ENCODE measurements around the gene KIAA0040. TPM values are rescaled to one million over a fixed set of nuclear protein-coding genes. Genes with fewer than 3 reads are reported as not detected.

Gene KIAA0040
- total and polyA plus RNA-seq, 10 of the 15 experiments (the other 5 are each of a cell fraction or from before 2014, with no cell fraction given) = 7.6 to 47.7 (median 23.5) TPM

DNA sequence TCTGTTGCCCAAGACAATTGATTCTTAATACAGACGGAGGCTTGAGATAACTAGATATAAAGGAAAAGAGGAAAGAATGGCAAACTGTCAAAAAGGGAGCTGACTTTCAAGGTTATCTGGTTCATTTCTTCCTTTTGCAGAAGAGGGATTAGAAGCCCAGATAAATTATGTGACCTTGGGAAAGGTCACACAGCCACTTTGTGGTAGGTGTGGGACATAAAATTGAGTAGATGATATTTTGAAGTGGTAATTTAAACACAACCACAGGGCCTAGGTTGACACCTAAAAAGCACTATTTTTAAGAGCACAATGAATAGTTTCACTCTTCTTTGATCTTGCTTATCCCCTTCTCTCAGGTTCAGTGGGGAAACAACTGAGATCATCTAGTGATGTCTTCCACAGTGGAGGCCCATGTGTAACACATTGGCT lies 16.9 kb upstream of the KIAA0040 start (continued):
- TF ChIP-seq, protein P1, sequence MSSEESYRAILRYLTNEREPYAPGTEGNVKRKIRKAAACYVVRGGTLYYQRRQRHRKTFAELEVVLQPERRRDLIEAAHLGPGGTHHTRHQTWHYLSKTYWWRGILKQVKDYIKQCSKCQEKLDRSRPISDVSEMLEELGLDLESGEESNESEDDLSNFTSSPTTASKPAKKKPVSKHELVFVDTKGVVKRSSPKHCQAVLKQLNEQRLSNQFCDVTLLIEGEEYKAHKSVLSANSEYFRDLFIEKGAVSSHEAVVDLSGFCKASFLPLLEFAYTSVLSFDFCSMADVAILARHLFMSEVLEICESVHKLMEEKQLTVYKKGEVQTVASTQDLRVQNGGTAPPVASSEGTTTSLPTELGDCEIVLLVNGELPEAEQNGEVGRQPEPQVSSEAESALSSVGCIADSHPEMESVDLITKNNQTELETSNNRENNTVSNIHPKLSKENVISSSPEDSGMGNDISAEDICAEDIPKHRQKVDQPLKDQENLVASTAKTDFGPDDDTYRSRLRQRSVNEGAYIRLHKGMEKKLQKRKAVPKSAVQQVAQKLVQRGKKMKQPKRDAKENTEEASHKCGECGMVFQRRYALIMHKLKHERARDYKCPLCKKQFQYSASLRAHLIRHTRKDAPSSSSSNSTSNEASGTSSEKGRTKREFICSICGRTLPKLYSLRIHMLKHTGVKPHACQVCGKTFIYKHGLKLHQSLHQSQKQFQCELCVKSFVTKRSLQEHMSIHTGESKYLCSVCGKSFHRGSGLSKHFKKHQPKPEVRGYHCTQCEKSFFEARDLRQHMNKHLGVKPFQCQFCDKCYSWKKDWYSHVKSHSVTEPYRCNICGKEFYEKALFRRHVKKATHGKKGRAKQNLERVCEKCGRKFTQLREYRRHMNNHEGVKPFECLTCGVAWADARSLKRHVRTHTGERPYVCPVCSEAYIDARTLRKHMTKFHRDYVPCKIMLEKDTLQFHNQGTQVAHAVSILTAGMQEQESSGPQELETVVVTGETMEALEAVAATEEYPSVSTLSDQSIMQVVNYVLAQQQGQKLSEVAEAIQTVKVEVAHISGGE (CRISPR knock-in tag; IDR thresholded peaks at IDR 0.05) = no peak
- TF ChIP-seq CEBPB (IDR thresholded peaks at IDR 0.05; ENCODE audit: borderline replicate concordance in 1 of 2, low read depth in 2 of 2, low read length in 2 of 2) = no peak
- no peak for TF ChIP-seq ETV6 (conservative IDR thresholded peaks at IDR 0.05 in 1 of 2, IDR thresholded peaks at IDR 0.05 in 1 of 2; ENCODE audit: borderline replicate concordance in 1 of 2, low read depth in 1 of 2)
- TF ChIP-seq NR2F1 (conservative IDR thresholded peaks at IDR 0.05) = peak; percentile 82
- no peak for TF ChIP-seq SREBF2 (IDR thresholded peaks at IDR 0.05; ENCODE audit: low read length)
- no peak for TF ChIP-seq SMAD1 (IDR thresholded peaks at IDR 0.05; ENCODE audit: low read depth, partially characterized antibody)
- no peak for TF ChIP-seq SIX5 (IDR thresholded peaks at IDR 0.05; ENCODE audit: low read depth, low read length, severe bottlenecking)
- TF ChIP-seq NRF1 (conservative IDR thresholded peaks at IDR 0.05; ENCODE audit: low read depth, low read length) = no peak
- TF ChIP-seq PAX5 (IDR thresholded peaks at IDR 0.05; ENCODE audit: borderline replicate concordance, low read depth, low read length) = no peak
- TF ChIP-seq, protein P2, sequence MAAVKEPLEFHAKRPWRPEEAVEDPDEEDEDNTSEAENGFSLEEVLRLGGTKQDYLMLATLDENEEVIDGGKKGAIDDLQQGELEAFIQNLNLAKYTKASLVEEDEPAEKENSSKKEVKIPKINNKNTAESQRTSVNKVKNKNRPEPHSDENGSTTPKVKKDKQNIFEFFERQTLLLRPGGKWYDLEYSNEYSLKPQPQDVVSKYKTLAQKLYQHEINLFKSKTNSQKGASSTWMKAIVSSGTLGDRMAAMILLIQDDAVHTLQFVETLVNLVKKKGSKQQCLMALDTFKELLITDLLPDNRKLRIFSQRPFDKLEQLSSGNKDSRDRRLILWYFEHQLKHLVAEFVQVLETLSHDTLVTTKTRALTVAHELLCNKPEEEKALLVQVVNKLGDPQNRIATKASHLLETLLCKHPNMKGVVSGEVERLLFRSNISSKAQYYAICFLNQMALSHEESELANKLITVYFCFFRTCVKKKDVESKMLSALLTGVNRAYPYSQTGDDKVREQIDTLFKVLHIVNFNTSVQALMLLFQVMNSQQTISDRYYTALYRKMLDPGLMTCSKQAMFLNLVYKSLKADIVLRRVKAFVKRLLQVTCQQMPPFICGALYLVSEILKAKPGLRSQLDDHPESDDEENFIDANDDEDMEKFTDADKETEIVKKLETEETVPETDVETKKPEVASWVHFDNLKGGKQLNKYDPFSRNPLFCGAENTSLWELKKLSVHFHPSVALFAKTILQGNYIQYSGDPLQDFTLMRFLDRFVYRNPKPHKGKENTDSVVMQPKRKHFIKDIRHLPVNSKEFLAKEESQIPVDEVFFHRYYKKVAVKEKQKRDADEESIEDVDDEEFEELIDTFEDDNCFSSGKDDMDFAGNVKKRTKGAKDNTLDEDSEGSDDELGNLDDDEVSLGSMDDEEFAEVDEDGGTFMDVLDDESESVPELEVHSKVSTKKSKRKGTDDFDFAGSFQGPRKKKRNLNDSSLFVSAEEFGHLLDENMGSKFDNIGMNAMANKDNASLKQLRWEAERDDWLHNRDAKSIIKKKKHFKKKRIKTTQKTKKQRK (IDR thresholded peaks at IDR 0.05; ENCODE audit: low read depth, low read length) = no peak
- no peak for TF ChIP-seq TARDBP (IDR thresholded peaks at IDR 0.05; ENCODE audit: borderline replicate concordance)
- no peak for TF ChIP-seq ZNF622 (IDR thresholded peaks at IDR 0.05)
- no peak for TF ChIP-seq CHD2 (IDR thresholded peaks at IDR 0.05; ENCODE audit: borderline replicate concordance, low read depth, low read length)
- TF ChIP-seq KAT2A (conservative IDR thresholded peaks at IDR 0.05; ENCODE audit: control insufficient read depth, low read depth, low read length) = no peak
- peak; percentile 88 for TF ChIP-seq RUNX3 (IDR thresholded peaks at IDR 0.05; ENCODE audit: low read length)
- TF ChIP-seq STAT1 (conservative IDR thresholded peaks at IDR 0.05) = no peak
- TF ChIP-seq, protein P3, sequence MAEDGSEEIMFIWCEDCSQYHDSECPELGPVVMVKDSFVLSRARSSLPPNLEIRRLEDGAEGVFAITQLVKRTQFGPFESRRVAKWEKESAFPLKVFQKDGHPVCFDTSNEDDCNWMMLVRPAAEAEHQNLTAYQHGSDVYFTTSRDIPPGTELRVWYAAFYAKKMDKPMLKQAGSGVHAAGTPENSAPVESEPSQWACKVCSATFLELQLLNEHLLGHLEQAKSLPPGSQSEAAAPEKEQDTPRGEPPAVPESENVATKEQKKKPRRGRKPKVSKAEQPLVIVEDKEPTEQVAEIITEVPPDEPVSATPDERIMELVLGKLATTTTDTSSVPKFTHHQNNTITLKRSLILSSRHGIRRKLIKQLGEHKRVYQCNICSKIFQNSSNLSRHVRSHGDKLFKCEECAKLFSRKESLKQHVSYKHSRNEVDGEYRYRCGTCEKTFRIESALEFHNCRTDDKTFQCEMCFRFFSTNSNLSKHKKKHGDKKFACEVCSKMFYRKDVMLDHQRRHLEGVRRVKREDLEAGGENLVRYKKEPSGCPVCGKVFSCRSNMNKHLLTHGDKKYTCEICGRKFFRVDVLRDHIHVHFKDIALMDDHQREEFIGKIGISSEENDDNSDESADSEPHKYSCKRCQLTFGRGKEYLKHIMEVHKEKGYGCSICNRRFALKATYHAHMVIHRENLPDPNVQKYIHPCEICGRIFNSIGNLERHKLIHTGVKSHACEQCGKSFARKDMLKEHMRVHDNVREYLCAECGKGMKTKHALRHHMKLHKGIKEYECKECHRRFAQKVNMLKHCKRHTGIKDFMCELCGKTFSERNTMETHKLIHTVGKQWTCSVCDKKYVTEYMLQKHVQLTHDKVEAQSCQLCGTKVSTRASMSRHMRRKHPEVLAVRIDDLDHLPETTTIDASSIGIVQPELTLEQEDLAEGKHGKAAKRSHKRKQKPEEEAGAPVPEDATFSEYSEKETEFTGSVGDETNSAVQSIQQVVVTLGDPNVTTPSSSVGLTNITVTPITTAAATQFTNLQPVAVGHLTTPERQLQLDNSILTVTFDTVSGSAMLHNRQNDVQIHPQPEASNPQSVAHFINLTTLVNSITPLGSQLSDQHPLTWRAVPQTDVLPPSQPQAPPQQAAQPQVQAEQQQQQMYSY (CRISPR knock-in tag; IDR thresholded peaks at IDR 0.05) = no peak
- peak; percentile 62; the same call in 1 of the 2 replicates for TF ChIP-seq MTA2 (IDR thresholded peaks at IDR 0.05; ENCODE audit: low read depth)
- TF ChIP-seq MTA3 (IDR thresholded peaks at IDR 0.05; ENCODE audit: borderline replicate concordance, low read length) = no peak
- TF ChIP-seq TCF12 (IDR thresholded peaks at IDR 0.05; ENCODE audit: low read depth, low read length) = no peak
